GM20431 (cell line): Measurements from ENCODE around the gene OSBPL10.

Experiments
- in situ Hi-C: fragments of 300-500 bp; cut with MseI, MboI; formaldehyde crosslinking; loops from one replicate; pipeline ENCODE4 v1.15.0; 2020; ENCODE audit warnings: low sequenced_read_pairs; ENCODE audit not compliant: unreplicated experiment

OSBPL10 gene

DNA sequence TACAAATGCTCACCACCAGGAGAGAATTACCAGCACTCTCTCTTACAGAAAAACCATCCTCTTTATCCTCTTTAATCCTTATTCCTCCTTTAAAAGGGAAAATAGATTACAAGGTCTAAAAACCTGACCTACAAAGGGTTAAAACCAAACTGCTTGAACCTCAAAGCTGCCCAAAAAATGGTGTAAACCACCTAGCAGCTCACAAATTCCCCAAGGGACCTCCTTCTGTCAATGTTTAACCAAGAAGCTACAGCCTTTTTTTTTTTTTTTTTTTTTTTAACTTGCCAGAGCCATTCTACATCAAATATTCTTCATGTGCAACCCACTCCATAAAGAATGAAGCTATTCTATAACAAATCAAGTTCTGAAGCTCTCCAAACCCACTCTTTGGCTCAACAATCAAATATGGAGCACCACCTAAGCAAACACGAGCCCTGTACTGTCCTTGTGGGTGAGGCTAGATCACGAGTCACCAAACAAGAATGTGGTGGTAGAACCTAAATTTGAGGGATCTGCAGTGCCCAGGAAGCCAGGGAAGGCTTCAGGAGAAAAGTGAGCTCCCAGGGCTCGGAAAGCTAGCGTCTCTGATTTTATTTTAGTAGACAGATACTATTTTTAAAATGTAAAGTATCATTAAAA lies 20.1 kb downstream of the OSBPL10 start:
- in situ Hi-C loops = no loop called here

DNA sequence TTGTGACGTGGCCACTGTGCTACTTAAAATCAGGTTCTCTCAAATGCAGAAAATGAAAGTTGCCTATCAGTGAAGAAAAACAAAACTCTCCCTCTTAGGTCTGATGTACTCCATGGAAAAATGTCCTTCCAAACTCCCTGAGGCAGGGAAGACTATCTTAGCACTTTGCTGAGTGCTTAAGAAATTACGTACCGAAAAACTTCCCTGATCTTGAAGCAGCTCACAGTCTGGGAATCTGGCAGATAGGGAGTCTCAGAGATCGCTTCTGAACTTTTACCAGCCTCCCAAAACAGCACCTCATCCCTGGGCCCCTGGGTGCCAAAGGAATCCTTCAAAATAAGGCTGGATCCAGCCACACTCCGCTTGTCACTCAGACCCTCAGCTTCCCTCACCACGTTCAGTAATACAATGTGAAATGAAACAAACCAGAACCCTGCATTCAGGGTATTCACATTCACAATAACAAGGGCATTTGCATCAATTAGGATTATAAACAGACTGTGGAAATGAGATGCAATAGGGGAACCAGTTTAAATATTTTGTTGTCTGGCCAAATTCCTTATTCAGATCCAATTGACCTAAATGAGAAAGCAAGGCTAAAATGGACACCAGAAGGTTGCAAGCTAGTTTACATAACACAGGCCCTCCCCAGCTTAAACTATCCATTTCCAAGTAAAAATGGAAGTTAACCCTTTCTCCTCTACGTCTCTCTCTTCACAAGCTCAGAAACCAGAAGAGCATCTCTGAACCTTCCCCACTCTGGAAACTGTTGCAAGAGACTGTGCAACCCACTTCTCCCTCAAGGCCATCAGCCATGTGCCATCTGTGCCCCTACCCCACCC lies 20.9 kb downstream of the OSBPL10 start:
- in situ Hi-C loops = no loop called here

DNA sequence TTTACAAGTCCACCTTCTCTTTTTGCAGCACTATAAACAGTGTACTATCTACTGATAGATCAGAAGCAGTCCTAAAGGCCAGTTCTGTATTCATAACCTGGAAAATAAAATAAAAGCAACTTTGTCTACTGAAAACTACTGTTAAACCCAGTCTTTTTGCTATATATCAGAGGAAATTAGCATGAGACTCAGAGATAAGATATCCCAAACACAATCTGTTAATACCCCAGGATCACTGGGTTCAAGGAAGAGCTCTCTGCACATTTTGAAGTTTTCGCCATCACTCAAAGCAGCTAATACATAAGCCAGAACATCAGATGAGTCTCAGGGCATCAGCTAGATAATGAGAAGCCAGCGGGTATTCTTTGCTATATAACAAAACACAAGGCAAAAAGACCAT lies 21.8 kb downstream of the OSBPL10 start:
- in situ Hi-C loops = no loop called here

DNA sequence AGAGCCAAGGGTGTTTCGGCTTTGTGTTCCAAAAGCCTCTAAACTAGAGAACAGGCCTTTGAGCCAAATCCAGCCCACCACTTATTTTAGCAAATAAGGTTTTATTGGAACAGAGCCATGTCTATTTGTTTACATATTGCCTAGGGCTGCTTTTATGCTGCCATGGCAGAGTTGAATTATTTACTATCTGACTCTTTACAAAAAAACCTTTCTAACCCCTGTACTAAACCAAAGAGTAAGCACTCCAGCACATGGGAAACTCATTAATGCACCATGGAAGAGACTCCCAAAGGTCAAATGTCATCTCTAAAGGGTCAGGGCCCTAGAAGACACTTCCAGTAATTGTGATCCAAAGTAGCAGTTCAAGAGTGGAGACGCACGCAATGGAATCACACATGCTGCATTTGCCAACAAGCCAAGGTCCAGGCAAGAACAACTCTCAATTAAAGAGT lies 22.3 kb downstream of the OSBPL10 start:
- in situ Hi-C loops = no loop called here

DNA sequence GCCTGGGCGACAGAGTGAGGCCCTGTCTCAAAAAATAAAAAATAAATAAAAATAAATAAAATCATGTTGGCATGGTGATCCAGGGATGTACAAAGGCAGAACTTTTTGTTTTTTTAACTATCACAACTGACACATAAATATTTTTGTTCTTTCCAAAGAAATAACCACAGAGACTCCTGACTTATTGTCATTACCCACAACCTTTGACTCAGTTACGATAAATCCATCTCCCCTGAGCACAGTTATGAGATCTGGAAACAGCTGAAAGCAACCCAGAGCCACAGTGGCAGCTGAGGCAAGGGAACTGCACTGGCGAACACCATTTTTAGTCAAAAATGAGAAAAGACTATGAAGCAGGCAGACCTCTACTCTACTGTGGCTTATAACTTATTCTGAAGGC lies 24.0 kb downstream of the OSBPL10 start:
- in situ Hi-C loops = no loop called here

DNA sequence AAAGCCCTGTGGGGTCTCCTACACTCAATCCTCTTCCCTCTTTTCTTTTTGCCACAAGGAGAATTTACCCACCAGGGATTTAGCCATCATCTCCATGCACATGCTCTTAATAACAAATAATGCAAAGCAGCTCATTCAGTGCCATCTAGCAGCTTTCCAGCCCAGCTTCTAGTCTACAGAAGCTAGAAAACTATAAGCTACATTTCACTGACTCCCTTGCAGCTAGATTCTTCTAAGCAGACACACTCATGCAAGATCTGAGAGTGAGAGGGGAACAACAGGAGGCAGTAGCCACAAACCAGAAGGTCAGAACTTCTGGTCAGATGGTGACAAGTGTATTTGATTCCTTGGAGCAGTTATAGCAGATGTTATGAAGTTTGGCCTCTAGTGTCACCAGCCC lies 25.5 kb downstream of the OSBPL10 start:
- in situ Hi-C loops = no loop called here

DNA sequence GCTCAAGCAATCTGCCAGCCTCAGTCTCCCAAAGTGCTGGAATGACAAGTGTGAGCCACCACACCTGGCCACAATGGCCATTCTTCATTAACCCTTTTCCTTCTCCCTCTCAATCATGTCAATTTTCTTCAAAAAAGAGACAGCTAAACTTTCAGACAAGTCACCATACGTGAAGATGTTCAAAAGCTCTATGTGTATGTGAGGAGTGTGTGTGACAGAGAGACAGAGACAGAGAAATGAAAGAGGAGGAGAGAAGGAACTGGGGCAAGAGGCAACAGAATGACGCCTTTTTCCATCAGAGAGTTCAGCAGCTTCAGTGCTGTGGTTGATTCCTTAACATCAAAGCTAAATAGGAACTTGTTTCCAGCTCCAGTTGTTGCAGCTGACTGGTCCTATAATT lies 27.4 kb downstream of the OSBPL10 start:
- in situ Hi-C loops = no loop called here

DNA sequence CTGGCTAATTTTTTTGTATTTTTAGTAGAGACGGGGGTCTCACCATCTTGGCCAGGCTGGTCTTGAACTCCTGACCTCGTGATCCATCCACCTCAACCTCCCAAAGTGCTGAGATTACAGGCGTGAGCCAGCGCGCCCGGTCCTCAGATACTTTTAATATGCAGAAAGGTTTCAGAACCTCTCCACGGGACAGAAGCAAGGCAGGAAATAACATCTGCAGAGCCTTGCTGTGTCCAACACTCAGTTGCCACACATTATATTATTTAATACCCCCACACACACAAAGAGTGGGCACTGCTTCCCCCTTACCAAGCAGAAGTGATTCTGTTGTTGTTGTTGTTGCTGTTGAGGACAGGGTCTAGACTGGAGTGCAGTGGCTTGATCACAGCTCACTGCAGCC lies 28.0 kb downstream of the OSBPL10 start:
- in situ Hi-C loops = no loop called here

DNA sequence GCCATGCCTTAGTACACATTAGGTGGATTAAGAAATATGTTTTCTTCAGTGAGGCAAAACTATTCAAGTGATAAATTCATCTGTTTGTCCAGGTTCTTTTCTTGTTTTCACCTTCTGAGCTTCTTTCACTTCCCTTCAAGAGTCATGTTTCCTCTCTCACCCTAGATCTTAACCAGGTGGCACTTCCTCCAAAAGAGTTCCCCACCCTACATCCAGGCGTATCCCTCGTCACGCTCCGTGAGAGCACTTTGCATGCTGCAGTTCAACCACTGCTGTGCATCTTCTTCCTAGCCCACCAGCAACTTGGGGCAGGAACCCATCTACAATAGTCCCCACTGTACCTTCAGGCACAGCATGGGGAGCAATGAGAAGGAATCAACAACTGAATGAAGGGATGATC lies 28.9 kb downstream of the OSBPL10 start:
- in situ Hi-C loops = no loop called here

DNA sequence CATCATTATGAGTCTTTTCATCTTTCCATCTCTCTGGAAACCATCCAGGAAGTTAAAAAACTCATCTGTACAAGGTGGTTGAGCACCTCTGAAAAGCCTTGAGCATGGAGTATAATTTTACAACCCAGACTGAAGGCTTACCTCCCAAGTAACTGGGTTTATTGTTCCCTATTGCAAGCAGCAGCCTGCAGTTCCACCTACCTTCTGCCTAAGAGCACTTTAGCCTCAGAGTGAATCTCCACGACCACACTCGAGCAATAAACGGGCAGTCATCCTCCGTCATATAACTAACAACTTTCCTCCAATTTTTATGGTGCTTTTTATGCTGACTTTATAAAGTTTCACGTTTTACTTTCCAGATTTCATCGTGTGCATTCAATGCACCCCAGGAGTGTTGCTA lies 32.8 kb downstream of the OSBPL10 start:
- in situ Hi-C loops = no loop called here

DNA sequence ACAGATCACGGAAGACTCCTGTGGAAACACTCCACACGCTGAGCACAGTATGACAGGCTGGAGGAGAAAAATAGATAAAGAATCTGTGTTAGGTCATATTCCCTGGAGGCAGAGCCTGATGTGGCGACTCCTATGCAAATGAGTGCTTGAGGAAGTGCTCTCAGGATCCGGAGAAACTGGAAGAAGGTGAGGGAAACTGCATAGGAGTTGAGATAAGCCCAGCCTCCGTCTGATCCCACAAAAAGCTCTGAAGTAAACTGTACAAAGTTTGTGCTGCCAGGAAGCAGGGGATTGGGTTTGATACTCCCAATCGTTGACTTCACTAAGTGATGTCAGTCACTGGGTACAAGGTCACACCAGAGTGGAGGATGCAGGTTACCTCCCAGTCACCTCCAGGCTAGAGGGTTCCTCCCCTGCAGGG lies 33.4 kb downstream of the OSBPL10 start:
- in situ Hi-C loops = no loop called here

DNA sequence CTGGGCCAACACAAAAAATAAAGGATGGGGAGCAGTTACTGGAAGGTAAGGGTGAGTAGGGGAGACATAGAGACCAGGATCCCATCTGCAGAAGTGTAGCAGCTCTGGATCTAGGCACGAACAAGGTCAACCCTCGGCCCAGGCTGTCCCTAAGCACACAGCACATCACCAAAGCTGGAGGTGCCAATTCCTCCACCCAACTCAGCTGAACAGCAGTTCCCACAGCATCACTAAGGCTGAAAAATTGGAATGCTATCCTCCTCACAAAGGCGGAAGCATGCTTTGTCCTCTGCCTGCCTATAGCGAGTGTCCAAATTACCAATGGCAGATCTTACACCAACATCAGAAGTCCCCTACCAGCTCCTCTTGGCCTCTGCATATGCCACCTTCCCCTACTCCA lies 33.9 kb downstream of the OSBPL10 start:
- in situ Hi-C loops = no loop called here

DNA sequence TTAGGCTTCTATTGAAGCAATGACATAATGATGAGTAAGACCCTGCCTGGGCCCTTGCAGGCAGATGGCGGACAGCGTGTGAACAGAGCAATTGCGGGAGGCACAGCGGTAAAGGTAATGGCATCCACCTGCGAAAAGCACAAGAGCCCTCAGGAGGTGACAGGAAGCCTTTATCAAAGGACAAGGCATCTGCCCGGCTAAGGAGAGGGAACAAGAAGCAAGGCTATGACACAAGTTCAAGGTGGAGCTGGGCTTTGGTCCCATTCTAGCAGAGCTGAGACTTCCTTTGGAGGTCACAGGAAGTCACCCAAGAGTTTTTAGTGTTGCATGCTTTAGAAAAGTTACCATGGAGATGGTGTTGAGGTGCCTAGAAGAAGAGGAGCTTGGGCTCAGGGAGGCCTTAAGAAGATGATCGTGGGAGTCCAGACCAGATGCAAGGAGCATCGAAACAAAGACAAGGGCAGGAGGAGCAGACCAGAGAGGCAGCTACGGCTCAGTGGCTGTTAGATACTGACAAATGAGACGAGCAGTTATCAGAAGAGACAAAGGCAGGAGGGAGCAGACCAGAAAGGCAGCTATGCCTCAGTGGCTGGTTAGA lies 34.5 kb downstream of the OSBPL10 start:
- in situ Hi-C loops = no loop called here

DNA sequence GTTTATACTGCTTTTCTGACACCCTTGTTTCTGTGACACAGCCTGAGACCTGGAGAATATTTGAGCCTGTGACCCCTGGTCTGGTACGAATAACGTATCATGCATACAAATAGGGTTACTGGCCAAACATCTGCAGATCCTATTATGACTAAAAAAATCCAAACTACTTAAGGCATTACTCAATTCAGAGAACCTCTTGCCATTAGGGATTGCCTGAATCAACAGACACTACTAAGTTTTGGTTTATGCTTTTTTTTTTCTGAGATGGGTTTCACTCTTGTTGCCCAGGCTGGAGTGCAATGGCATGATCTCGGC lies 35.4 kb downstream of the OSBPL10 start:
- in situ Hi-C loops = no loop called here

DNA sequence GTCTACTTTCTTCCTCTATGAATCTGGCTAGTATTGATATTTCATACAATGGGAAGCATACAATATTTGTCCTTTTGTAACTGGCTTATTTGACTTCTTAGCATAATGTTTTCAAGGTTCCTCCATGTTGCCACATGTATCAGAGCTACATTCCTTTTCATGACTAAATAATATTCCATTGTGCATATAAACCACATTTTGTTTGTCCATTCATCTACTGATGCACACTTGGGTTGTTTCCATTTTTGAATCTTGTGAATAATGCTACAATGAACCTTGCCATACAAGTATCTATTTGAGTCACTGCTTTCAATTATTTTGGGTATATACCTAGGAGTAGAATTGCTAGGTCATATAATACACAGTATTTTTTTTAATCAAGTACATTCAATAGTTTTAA lies 38.0 kb downstream of the OSBPL10 start:
- in situ Hi-C loops = no loop called here

DNA sequence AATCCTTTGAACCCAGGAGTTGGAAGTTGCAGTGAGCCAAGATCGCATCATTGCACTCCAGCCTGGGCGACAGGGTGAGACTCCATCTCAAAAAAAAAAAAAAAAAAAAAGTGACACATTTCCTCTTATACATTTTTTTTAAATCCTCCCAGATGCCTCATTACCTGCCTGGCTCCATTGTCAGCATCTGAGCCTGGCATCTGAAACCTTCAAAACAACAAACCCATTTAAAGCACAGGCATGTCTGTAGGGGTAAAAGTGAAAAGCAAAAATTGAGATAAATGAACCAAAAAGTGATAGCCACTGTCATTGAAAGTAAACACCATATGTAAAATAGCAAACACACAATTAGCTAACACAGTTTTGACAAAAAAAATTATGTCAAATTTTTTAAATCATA lies 38.6 kb downstream of the OSBPL10 start:
- in situ Hi-C loops = no loop called here

DNA sequence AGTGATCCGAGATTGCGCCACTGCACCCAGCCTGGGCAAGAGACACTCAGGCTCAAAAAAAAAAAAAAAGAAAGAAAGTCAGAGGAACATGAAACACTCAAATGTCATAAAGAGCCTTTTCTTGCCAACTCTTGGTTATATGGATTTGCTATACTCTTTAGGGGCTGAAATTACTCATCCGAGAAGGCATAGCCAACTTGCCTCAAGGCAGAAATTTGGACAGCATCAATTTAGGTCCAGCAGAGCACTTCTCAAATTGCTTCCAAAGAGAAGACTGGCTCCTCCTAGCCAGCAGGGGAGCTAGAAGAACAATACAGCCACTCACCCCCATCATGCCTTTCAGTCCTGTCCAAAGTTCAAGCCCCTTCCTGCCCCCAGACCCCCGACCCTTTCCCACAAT lies 43.8 kb downstream of the OSBPL10 start:
- in situ Hi-C loops = no loop called here

DNA sequence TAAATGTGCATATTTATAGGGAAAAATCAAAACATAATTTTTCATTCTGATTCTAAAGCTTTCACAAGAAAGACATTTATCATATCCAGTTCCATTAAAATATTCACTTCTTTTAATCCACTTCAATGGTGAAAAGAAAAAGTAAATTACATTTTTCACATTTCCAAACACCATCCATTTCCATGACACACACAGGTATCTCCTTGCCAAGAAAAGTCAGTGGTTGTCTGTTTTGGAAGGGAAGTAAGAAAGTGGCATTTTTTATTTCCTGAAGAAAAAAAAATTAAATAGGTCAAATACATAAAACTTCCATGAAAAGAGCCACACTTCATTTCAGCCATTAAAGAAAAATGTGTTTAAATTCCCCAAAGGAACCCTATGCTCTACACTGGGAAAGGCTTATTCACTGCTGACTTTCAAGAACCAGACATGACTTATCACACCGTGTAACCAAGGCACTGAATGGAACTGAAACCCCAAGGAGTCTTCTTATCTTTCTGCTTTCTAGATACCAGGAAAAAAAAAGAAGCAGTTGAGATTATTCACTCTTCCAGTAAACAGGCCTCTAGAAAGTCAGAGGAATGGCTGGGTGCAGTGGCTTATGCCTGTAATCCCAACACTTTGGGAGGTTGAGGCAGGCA lies 44.5 kb downstream of the OSBPL10 start:
- in situ Hi-C loops = no loop called here

DNA sequence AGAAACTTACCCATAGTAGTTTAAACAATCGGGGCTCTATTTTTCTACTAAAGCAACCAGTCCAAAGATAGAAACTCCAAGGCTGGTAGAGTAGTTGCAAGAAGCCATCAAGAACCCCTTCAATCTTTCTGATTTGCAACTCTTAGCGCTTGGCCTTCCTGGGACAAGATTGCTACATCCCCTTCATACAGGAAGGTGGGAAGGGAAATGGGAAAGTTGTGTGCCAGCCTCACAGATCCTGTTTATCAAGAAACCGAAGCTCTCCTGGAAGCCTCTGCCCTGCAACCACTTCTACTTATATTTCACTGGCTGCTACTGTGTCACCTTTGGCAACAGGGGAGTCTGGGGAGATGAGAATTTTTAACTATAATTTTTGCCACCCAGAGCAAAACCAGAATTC lies 46.2 kb downstream of the OSBPL10 start:
- in situ Hi-C loops = no loop called here

DNA sequence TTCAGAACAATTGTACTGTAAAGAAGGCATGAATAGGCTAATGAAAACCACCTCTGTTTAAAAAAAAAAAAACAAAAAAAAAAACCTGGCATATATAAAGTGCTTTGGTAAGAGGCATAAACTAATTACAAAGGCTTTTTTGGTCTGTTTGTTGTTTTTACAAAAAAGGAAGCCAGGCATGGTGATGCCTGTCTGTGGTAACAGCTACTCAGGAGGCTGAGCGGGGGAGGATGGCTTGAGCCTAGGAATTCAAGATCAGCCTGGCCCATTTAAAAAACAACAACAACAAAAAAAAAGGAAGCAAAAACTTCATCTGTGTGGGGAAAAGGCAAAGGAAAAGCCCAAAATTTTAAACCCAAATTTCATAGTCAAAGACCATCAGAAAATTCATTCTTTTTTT lies 47.0 kb downstream of the OSBPL10 start:
- in situ Hi-C loops = no loop called here

DNA sequence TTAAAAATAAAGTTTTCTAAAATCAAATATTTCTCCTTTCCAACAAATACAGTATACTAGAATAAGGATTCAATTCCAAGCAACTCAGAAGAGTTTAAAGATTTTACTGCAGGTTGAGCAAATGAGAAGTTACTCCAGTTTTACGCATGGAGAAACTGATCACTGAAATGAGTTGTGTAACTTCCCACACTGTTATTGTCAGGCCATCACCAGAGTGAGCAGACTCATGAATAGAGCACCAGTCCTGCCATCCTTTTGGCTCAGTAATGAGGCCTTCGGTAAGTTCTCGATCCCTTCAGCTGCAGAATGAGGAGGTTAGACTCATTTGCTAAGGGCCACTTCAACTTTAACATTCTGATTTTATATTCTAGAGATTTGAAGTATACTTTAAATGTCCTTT lies 48.1 kb downstream of the OSBPL10 start:
- in situ Hi-C loops = no loop called here
